HEK293 (cell line): ENCODE measurements around the gene MAST2.
"Not testable (repeated sequence)": the region's sequence is repeated elsewhere in the genome, so short reads cannot be mapped to it uniquely, and the experiment has no call there.

Experiments
- CTCF ChIA-PET: fragments of 350-600 bp; formaldehyde crosslinking; extraction: SDS; loops from one replicate; lab custom pipeline; 2021; ENCODE audit warnings: antibody characterized with exemption; lab: Yijun Ruan, JAX
- POLR2A ChIA-PET: fragments of 300-600 bp; formaldehyde crosslinking; extraction: SDS; loops from one replicate; lab custom pipeline; 2020; ENCODE audit warnings: antibody characterized with exemption, inconsistent platforms; lab: Yijun Ruan, JAX
- H3K27ac ChIP-seq: fragments of 200-500 bp; sonication (Bioruptor generic); 2 replicates; pipeline ENCODE4 v1.5.1; 2014; ENCODE audit warnings: low read depth, low read length, control low read depth, inconsistent platforms; ENCODE audit errors: extremely low read depth
- H3K36me3 ChIP-seq, 2 experiments: fragments of 200-500 bp in 1 of 2; sonication (Bioruptor generic) in 1 of 2; 1 replicate in 1 of 2; 2 replicates in 1 of 2; pipeline ENCODE4 v1.5.1; 2014 to 2017; ENCODE audit warnings: inconsistent platforms in 2 of 2, low read length in 2 of 2; ENCODE audit not compliant: control insufficient read depth in 2 of 2, insufficient read depth in 1 of 2
- H3K4me1 ChIP-seq: fragments of 200-500 bp; sonication (Bioruptor generic); 2 replicates; pipeline ENCODE4 v1.5.1; 2014; ENCODE audit warnings: mild to moderate bottlenecking, low read length, inconsistent platforms; ENCODE audit not compliant: control insufficient read depth, insufficient read depth
- H3K4me3 ChIP-seq: 2 replicates; pipeline ENCODE4 v1.5.1; 2011; ENCODE audit warnings: low read depth, mild to moderate bottlenecking, control low read depth, low read length, moderate library complexity
- H3K9me3 ChIP-seq: fragments of 200-500 bp; sonication (Bioruptor generic); 2 replicates; pipeline ENCODE4 v1.5.1; 2014; ENCODE audit warnings: low read depth, low read length, inconsistent platforms; ENCODE audit not compliant: control insufficient read depth, insufficient read depth
- BCL6B ChIP-seq: fragments of 450-650 bp; formaldehyde crosslinking; IDR thresholded peaks from 2 replicates; pipeline ENCODE4 v1.5.1; 2017; ENCODE audit warnings: missing biosample characterization, missing genetic modification characterization
- PRDM1 ChIP-seq: fragments of 450-650 bp; formaldehyde crosslinking; IDR thresholded peaks from 2 replicates; pipeline ENCODE4; 2016; ENCODE audit warnings: missing biosample characterization, missing genetic modification characterization
- RBAK ChIP-seq: fragments of 450-650 bp; formaldehyde crosslinking; IDR thresholded peaks from 2 replicates; pipeline ENCODE4 v1.5.1; 2016; ENCODE audit warnings: missing biosample characterization, missing genetic modification characterization
- SCRT2 ChIP-seq: fragments of 450-650 bp; formaldehyde crosslinking; IDR thresholded peaks from 2 replicates; pipeline ENCODE4 v1.5.1; 2016; ENCODE audit warnings: missing biosample characterization, missing genetic modification characterization
- ZBTB10 ChIP-seq: fragments of 450-650 bp; formaldehyde crosslinking; IDR thresholded peaks from 2 replicates; pipeline ENCODE4 v1.5.1; 2016; ENCODE audit warnings: missing biosample characterization, missing genetic modification characterization
- ZNF10 ChIP-seq: fragments of 450-650 bp; formaldehyde crosslinking; IDR thresholded peaks from 2 replicates; pipeline ENCODE4 v1.5.1; 2017; ENCODE audit warnings: missing biosample characterization, missing genetic modification characterization
- ZNF112 ChIP-seq: fragments of 450-650 bp; formaldehyde crosslinking; IDR thresholded peaks from 2 replicates; pipeline ENCODE4 v1.5.0; 2017; ENCODE audit warnings: missing biosample characterization, missing genetic modification characterization
- ZNF174 ChIP-seq: fragments of 450-650 bp; formaldehyde crosslinking; IDR thresholded peaks from 2 replicates; pipeline ENCODE4 v1.5.0; 2017; ENCODE audit warnings: missing biosample characterization, mild to moderate bottlenecking, missing genetic modification characterization
- ZNF214 ChIP-seq: fragments of 450-650 bp; formaldehyde crosslinking; IDR thresholded peaks from 2 replicates; pipeline ENCODE4 v1.5.1; 2017; ENCODE audit warnings: missing biosample characterization, mild to moderate bottlenecking, missing genetic modification characterization, borderline replicate concordance
- ZNF23 ChIP-seq: fragments of 450-650 bp; formaldehyde crosslinking; IDR thresholded peaks from 2 replicates; pipeline ENCODE4 v1.5.1; 2016; ENCODE audit warnings: missing biosample characterization, missing genetic modification characterization, borderline replicate concordance
- ZNF292 ChIP-seq: fragments of 450-650 bp; formaldehyde crosslinking; IDR thresholded peaks from 2 replicates; pipeline ENCODE4 v1.5.1; 2016; ENCODE audit warnings: low read depth, missing biosample characterization, missing genetic modification characterization, borderline replicate concordance
- ZNF548 ChIP-seq: fragments of 450-650 bp; formaldehyde crosslinking; IDR thresholded peaks from 2 replicates; pipeline ENCODE4 v1.5.1; 2016; ENCODE audit warnings: missing biosample characterization, missing genetic modification characterization
- ZNF561 ChIP-seq: fragments of 450-650 bp; IDR thresholded peaks from 2 replicates; pipeline ENCODE4 v1.5.1; 2018; ENCODE audit warnings: missing biosample characterization, missing genetic modification characterization, borderline replicate concordance
- ZNF623 ChIP-seq: fragments of 450-650 bp; formaldehyde crosslinking; IDR thresholded peaks from 2 replicates; pipeline ENCODE4 v1.5.1; 2016; ENCODE audit warnings: missing biosample characterization, missing genetic modification characterization
- ZNF654 ChIP-seq: fragments of 450-650 bp; formaldehyde crosslinking; IDR thresholded peaks from 2 replicates; pipeline ENCODE4 v1.5.1; 2016; ENCODE audit warnings: low read depth, missing biosample characterization, missing genetic modification characterization
- ZNF776 ChIP-seq: fragments of 450-650 bp; formaldehyde crosslinking; IDR thresholded peaks from 2 replicates; pipeline ENCODE4 v1.5.0; 2017; ENCODE audit warnings: missing biosample characterization, missing genetic modification characterization, borderline replicate concordance
- ZNF843 ChIP-seq: fragments of 450-650 bp; formaldehyde crosslinking; IDR thresholded peaks from 2 replicates; pipeline ENCODE4 v1.5.1; 2016; ENCODE audit warnings: missing biosample characterization, missing genetic modification characterization
- TF ChIP-seq, protein P1 (sequence below): fragments of 450-650 bp; formaldehyde crosslinking; IDR thresholded peaks from 2 replicates; pipeline ENCODE4 v1.5.1; 2016; ENCODE audit warnings: missing biosample characterization, missing genetic modification characterization
- TF ChIP-seq, protein P2 (sequence below): fragments of 450-650 bp; formaldehyde crosslinking; IDR thresholded peaks from 2 replicates; pipeline ENCODE4 v1.5.1; 2016; ENCODE audit warnings: missing biosample characterization, missing genetic modification characterization, low read depth
- TF ChIP-seq, protein P3 (sequence below): fragments of 450-650 bp; formaldehyde crosslinking; IDR thresholded peaks from 2 replicates; pipeline ENCODE4 v1.5.1; 2017; ENCODE audit warnings: missing biosample characterization, missing genetic modification characterization

Gene MAST2

GRCh38 chr1:45842786-45843185 lies 39.4 kb downstream of the MAST2 start:
- Histone ChIP-seq H3K4me3 (no peak overlapping the region), H3K9me3 (no peaks in the 10 kb centered on the region)
- TF ChIP-seq, protein P1, sequence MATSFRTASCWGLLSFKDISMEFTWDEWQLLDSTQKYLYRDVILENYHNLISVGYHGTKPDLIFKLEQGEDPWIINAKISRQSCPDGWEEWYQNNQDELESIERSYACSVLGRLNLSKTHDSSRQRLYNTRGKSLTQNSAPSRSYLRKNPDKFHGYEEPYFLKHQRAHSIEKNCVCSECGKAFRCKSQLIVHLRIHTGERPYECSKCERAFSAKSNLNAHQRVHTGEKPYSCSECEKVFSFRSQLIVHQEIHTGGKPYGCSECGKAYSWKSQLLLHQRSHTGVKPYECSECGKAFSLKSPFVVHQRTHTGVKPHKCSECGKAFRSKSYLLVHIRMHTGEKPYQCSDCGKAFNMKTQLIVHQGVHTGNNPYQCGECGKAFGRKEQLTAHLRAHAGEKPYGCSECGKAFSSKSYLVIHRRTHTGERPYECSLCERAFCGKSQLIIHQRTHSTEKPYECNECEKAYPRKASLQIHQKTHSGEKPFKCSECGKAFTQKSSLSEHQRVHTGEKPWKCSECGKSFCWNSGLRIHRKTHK, result no peak
- TF ChIP-seq ZNF623 (tag by site-specific recombination) (no peak), ZNF214 (tag by site-specific recombination) (no peak), ZNF776 (tag by site-specific recombination) (no peak), ZNF23 (tag by site-specific recombination) (no peak), ZNF548 (tag by site-specific recombination) (no peak), ZBTB10 (tag by site-specific recombination) (no peak), ZNF112 (tag by site-specific recombination) (no peak), SCRT2 (tag by site-specific recombination) (no peak)
- TF ChIP-seq, protein P2, sequence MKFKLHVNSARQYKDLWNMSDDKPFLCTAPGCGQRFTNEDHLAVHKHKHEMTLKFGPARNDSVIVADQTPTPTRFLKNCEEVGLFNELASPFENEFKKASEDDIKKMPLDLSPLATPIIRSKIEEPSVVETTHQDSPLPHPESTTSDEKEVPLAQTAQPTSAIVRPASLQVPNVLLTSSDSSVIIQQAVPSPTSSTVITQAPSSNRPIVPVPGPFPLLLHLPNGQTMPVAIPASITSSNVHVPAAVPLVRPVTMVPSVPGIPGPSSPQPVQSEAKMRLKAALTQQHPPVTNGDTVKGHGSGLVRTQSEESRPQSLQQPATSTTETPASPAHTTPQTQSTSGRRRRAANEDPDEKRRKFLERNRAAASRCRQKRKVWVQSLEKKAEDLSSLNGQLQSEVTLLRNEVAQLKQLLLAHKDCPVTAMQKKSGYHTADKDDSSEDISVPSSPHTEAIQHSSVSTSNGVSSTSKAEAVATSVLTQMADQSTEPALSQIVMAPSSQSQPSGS (tag by site-specific recombination), result no peak
- TF ChIP-seq, all 188 proteins: peak for 0
- POLR2A ChIA-PET, result no interaction called here
- Histone ChIP-seq H3K36me3 (no peaks in the 10 kb centered on the region; a peak in 1 of 3 replicates), H3K4me1 (peaks cover 5% of the 10 kb centered on the region; the same call in 1 of the 2 replicates), H3K27ac (no peak overlapping the region)
- CTCF ChIA-PET, result interaction anchor here (0.6 to 1.2 kb wide), 4 partner anchors 8 to 188 kb away, joined by 3 to 5 read pairs (median 3); no protein-coding TSS in a partner anchor

GRCh38 chr1:45843474-45843905 lies 40.1 kb downstream of the MAST2 start:
- Histone ChIP-seq H3K4me1 (peaks cover 5% of the 10 kb centered on the region; the same call in 1 of the 2 replicates), H3K9me3 (no peaks in the 10 kb centered on the region), H3K4me3 (no peak overlapping the region), H3K36me3 (no peaks in the 10 kb centered on the region; a peak in 1 of 3 replicates), H3K27ac (no peak overlapping the region)
- CTCF ChIA-PET, result interaction anchor here (0.6 to 1.2 kb wide), 6 partner anchors 9 to 188 kb away, joined by 3 to 5 read pairs (median 3); no protein-coding TSS in a partner anchor
- POLR2A ChIA-PET, result no interaction called here
- peak; percentile 96 for TF ChIP-seq PRDM1 (tag by site-specific recombination)
- TF ChIP-seq RBAK (tag by site-specific recombination), result no peak
- TF ChIP-seq, protein P3, sequence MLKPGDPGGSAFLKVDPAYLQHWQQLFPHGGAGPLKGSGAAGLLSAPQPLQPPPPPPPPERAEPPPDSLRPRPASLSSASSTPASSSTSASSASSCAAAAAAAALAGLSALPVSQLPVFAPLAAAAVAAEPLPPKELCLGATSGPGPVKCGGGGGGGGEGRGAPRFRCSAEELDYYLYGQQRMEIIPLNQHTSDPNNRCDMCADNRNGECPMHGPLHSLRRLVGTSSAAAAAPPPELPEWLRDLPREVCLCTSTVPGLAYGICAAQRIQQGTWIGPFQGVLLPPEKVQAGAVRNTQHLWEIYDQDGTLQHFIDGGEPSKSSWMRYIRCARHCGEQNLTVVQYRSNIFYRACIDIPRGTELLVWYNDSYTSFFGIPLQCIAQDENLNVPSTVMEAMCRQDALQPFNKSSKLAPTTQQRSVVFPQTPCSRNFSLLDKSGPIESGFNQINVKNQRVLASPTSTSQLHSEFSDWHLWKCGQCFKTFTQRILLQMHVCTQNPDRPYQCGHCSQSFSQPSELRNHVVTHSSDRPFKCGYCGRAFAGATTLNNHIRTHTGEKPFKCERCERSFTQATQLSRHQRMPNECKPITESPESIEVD (tag by site-specific recombination), result 0 out of 2 replicates have a peak, but pooled peaks have one; percentile 18
- TF ChIP-seq ZNF292, result no peak
- TF ChIP-seq ZNF561 (tag by site-specific recombination), result no peak
- TF ChIP-seq ZNF174 (tag by site-specific recombination), result 0 out of 2 replicates have a peak, but pooled peaks have one; percentile 25
- TF ChIP-seq BCL6B (tag by site-specific recombination), result no peak
- TF ChIP-seq ZNF654, result peak; percentile 29
- TF ChIP-seq ZNF843 (tag by site-specific recombination), result no peak
- TF ChIP-seq ZNF10 (tag by site-specific recombination), result no peak

- POLR2A ChIA-PET, H3K4me3 ChIP-seq, H3K27ac ChIP-seq, H3K4me1 ChIP-seq, H3K36me3 ChIP-seq, H3K9me3 ChIP-seq: not testable (repeated sequence)
- CTCF ChIA-PET, result interaction anchor here (0.7 to 1.2 kb wide), 4 partner anchors 9 to 332 kb away, joined by 3 read pairs; no protein-coding TSS in a partner anchor
Observed at GRCh38 chr1:45844000-45844399, 40.6 kb downstream of the MAST2 start.
